ENCODE measurements around the gene PIK3AP1. TPM values are rescaled to one million over a fixed set of nuclear protein-coding genes. Genes with fewer than 3 reads are reported as not detected.
A peak's percentile ranks its signal among the peaks of the same experiment; 100 is the strongest.

PIK3AP1 gene
- total RNA-seq, 4 donors from 2014 or later: 3.1 to 15.5 (median 5.5) TPM

DNA sequence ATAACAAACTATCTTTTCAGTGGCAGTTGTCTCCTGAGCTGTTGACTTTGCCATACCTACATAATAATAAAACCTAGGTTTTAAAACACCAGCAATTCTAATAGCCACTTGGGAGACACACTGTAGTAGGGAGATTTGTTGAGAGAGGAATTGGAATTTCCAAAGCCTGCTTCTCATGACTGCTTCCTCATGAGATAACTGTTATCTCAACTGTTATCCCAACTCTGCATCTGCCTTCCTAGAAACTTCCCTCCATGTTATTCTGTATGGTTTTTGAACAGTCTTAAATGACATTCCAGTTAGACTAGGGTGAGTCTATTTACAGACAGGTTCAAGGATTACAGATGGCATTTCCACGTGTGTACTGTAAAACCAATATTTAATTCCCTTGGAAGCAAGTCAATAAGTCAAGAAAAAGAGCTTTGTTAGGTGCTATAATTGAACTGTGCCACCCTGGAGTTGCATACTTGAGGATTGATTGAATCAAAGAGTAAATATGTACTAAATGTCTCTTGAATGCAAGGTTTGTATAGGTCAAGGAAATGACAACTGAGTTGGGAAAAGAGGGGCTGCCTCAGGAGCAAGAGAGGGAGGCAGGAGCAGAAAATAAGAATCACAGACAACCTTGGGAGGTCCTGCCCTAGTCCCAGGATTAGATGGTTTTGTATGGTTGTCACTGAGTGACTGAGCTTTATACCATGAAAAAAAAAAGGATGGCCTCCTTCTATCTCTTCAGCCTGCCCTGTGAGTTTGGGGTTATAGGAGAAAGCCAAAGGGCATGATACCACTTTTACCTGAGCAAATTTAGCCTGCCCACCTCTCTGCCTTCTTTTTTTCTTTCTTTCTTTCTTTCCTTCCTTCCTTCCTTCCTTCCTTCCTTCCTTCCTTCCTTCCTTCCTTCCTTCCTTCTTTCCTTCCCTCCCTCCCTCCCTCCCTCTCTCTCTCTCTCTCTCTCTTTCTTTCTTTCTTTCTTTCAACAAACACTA, 123.6 kb downstream of the PIK3AP1 start:
- Histone ChIP-seq H3K9me3 (no peaks in the 10 kb centered on the region), H3K4me1 (no peaks in the 10 kb centered on the region), H3K27ac (no peak overlapping the region), H3K4me3 (no peak overlapping the region), H3K36me3 (no peaks in the 10 kb centered on the region), H3K27me3 (peaks cover 3% of the 10 kb centered on the region)
- TF ChIP-seq POLR2AphosphoS5 (IDR thresholded peaks at IDR 0.05) (no peak), EP300 (IDR thresholded peaks at IDR 0.05) (no peak), POLR2A (IDR thresholded peaks at IDR 0.05) (no peak)
- TF ChIP-seq, protein P1, sequence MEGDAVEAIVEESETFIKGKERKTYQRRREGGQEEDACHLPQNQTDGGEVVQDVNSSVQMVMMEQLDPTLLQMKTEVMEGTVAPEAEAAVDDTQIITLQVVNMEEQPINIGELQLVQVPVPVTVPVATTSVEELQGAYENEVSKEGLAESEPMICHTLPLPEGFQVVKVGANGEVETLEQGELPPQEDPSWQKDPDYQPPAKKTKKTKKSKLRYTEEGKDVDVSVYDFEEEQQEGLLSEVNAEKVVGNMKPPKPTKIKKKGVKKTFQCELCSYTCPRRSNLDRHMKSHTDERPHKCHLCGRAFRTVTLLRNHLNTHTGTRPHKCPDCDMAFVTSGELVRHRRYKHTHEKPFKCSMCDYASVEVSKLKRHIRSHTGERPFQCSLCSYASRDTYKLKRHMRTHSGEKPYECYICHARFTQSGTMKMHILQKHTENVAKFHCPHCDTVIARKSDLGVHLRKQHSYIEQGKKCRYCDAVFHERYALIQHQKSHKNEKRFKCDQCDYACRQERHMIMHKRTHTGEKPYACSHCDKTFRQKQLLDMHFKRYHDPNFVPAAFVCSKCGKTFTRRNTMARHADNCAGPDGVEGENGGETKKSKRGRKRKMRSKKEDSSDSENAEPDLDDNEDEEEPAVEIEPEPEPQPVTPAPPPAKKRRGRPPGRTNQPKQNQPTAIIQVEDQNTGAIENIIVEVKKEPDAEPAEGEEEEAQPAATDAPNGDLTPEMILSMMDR (IDR thresholded peaks at IDR 0.05): no peak
- WGBS, 2 donors (ENCODE audit: low coverage in 1 of 2): 43 to 50% methylated on average over 1 of the region's 1 CpG
- no peak for ATAC-seq

GRCh38 chr10:96595741-96596140, 124.6 kb downstream of the PIK3AP1 start:
- no peak for TF ChIP-seq POLR2A (IDR thresholded peaks at IDR 0.05)
- TF ChIP-seq POLR2AphosphoS5 (IDR thresholded peaks at IDR 0.05): no peak
- TF ChIP-seq, protein P1 (IDR thresholded peaks at IDR 0.05): no peak
- no peak for TF ChIP-seq EP300 (IDR thresholded peaks at IDR 0.05)
- 100% methylated on average over 2 to 4 of the region's 4 CpGs for WGBS, 2 donors (ENCODE audit: low coverage in 1 of 2)
- H3K4me3 ChIP-seq: no peak overlapping the region
- no peaks in the 10 kb centered on the region for H3K36me3 ChIP-seq
- no peak for ATAC-seq
- peaks cover 3% of the 10 kb centered on the region for H3K27me3 ChIP-seq
- H3K27ac ChIP-seq: no peak overlapping the region
- H3K4me1 ChIP-seq: no peaks in the 10 kb centered on the region
- H3K9me3 ChIP-seq: no peaks in the 10 kb centered on the region

DNA sequence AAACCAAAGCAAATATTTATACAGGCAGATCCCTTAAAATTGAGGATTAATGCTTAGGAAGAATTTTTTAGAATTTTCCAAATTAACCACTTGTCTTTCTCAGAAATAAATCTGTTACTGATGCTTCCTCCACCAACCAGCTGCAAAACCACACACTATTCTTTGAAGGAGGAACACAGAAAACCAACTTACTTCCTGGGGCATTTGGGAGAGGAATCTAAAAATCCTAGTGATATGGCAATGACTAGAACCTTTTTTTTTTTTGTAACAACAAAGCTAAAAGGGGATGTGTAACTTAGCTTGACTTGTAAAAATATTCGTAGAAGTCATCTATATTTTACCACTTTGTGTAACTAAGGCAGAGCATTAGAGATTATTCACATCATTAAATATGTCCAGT, 128.4 kb downstream of the PIK3AP1 start:
- Histone ChIP-seq H3K9me3 (no peaks in the 10 kb centered on the region), H3K4me3 (no peak overlapping the region), H3K36me3 (no peaks in the 10 kb centered on the region), H3K4me1 (peaks cover 0 to 16% (median 0%) of the 10 kb centered on the region in 3 donors), H3K27me3 (no peaks in the 10 kb centered on the region), H3K27ac (no peak overlapping the region)
- 63 to 78% methylated on average over 1 of the region's 1 CpG for WGBS, 2 donors (ENCODE audit: low coverage in 1 of 2)
- no peak for ATAC-seq
- TF ChIP-seq, protein P1 (IDR thresholded peaks at IDR 0.05): no peak
- TF ChIP-seq POLR2A (IDR thresholded peaks at IDR 0.05) (no peak), EP300 (IDR thresholded peaks at IDR 0.05) (no peak), POLR2AphosphoS5 (IDR thresholded peaks at IDR 0.05) (no peak)

- no peak for ATAC-seq
- Histone ChIP-seq H3K36me3 (no peaks in the 10 kb centered on the region), H3K4me3 (no peak overlapping the region), H3K4me1 (peaks cover 0 to 37% (median 9%) of the 10 kb centered on the region in 3 donors), H3K27me3 (no peaks in the 10 kb centered on the region), H3K27ac (peak overlapping the region in 1 of 4 donors; percentile 98), H3K9me3 (no peaks in the 10 kb centered on the region)
- 56 to 62% methylated on average over 5 of the region's 5 CpGs for WGBS, 2 donors (ENCODE audit: low coverage in 1 of 2)
- TF ChIP-seq POLR2A (IDR thresholded peaks at IDR 0.05): no peak
- TF ChIP-seq EP300 (IDR thresholded peaks at IDR 0.05): no peak
- TF ChIP-seq POLR2AphosphoS5 (IDR thresholded peaks at IDR 0.05): no peak
- TF ChIP-seq, protein P1 (IDR thresholded peaks at IDR 0.05): no peak
Measured at GRCh38 chr10:96588616-96589419, 131.5 kb downstream of the PIK3AP1 start.

All from gastroesophageal sphincter (tissue), 4 donors.